Left renal cortex interstitium (tissue), 4 donors: ENCODE results near the gene CCNQ. TPM values are rescaled to one million over a fixed set of nuclear protein-coding genes. Genes with fewer than 3 reads are reported as not detected.
A peak's percentile ranks its signal among the peaks of the same experiment; 100 is the strongest.

Experiments used
- DNase-seq, 4 donors: peaks; one replicate each; pipeline ENCODE4 v3.0.0-alpha.2; 2013; ENCODE audit warnings: low read depth in 4 of 4, low spot score in 2 of 4, missing footprints in 1 of 4
- polyA plus RNA-seq, 4 donors: library from polyadenylated mRNA; unstranded; fragments of 120-200 nt; gene quantifications; one replicate each; pipeline ENCODE4 v1.2.1, GENCODE V29; 2013; ENCODE audit not compliant: insufficient read length in 4 of 4

CCNQ gene
- polyA plus RNA-seq, 4 donors: 15.4 to 24.1 (median 19.0) TPM

DNA sequence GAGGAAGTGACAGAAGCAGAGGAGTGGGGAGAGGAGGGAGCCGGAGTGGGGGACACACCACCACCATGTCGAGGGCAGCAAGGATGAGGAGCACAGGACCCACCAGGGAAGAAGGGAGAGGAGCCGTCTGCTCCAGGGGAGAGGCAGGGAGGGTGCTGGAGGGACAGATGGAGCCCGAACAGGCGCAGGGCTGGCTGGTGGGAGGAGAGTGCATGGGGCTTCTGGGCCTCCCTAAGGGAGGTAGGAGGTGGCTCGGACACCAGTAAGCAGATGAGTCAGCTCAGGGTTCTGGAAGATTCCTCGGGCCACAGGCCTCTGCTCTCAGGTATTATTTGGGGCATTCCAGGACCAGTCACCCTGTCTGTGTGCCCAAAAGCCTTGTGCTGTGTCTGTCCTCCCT is 51.7 kb downstream of the CCNQ start:
- DNase-seq: no peak

DNA sequence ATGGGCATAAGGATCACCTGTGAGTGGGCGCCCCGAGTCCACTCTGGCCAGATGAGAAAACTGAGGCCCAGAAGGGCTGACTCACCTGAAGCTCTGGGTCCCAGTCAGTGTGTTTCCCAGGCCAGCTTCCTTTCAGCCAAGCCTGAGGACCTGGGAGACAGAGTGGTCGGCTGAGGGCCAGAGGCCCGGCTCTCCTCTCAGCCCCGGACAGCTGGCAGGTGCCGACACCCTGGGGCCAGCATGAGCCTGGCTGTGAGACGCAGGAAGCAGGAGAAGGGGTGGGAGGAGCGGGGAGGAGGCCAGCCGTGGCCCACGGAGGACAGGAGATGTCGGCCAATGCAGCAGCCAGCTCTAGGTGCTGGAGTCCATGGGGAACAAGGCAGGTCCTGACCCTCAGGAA is 52.6 kb downstream of the CCNQ start:
- no peak for DNase-seq

GRCh38 chrX:153544727-153545126 is 54.2 kb downstream of the CCNQ start:
- no peak for DNase-seq

GRCh38 chrX:153539979-153540358 is 59.0 kb downstream of the CCNQ start:
- no peak for DNase-seq

GRCh38 chrX:153539171-153539978 is 59.6 kb downstream of the CCNQ start:
- DNase-seq: peak in 1 of 4 donors; percentile 11

- no peak for DNase-seq
These were observed 60.5 kb downstream of the CCNQ start for GRCh38 chrX:153538424-153538823.

Other genes with a start within 250 kb of the CCNQ start
- not detected for gene PNMA6E, start 197.8 kb downstream of the CCNQ start, polyA plus RNA-seq
- gene ZFP92, start 187.7 kb downstream of the CCNQ start, polyA plus RNA-seq: 1 to 10 TPM in 2 of 4 donors, under 1 TPM in 2; 0.75 to 1.1 (median 0.97) TPM
- gene TREX2, start 153.1 kb downstream of the CCNQ start, polyA plus RNA-seq: under 1 TPM; 0.27 to 0.92 (median 0.61) TPM
- gene HAUS7, start 128.6 kb downstream of the CCNQ start, polyA plus RNA-seq: 10 to 100 TPM; 26.7 to 31.9 (median 30.2) TPM
- 100 to 1,000 TPM; 170 to 201 (median 195) TPM for gene BGN, start 104.2 kb downstream of the CCNQ start, polyA plus RNA-seq
- under 1 TPM; 0.17 to 0.35 (median 0.33) TPM for gene ATP2B3, start 81.5 kb downstream of the CCNQ start, polyA plus RNA-seq
- gene DUSP9, start 48.1 kb upstream of the CCNQ start, polyA plus RNA-seq: 10 to 100 TPM; 53.6 to 63.9 (median 57.1) TPM
- 10 to 100 TPM in 2 of 4 donors, 1 to 10 TPM in 2; 6.5 to 13.3 (median 8.9) TPM for gene PNCK, start 74.7 kb upstream of the CCNQ start, polyA plus RNA-seq
- 10 to 100 TPM; 44.6 to 65.3 (median 54.8) TPM for gene SLC6A8, start 88.8 kb upstream of the CCNQ start, polyA plus RNA-seq
- 100 to 1,000 TPM; 181 to 197 (median 188) TPM for gene BCAP31, start 125.2 kb upstream of the CCNQ start, polyA plus RNA-seq
- 1 to 10 TPM; 7.8 to 9.8 (median 8.8) TPM for gene ABCD1, start 125.7 kb upstream of the CCNQ start, polyA plus RNA-seq
- 1 to 10 TPM; 1.3 to 2.1 (median 1.7) TPM for gene PLXNB3, start 165.1 kb upstream of the CCNQ start, polyA plus RNA-seq
- 1 to 10 TPM; 1.3 to 2.5 (median 1.7) TPM for gene SRPK3, start 181.9 kb upstream of the CCNQ start, polyA plus RNA-seq
- 10 to 100 TPM; 84.2 to 97.6 (median 87.5) TPM for gene IDH3G, start 195.2 kb upstream of the CCNQ start, polyA plus RNA-seq
- 100 to 1,000 TPM; 145 to 197 (median 152) TPM for gene SSR4, start 195.5 kb upstream of the CCNQ start, polyA plus RNA-seq
- gene PDZD4, start 231.4 kb upstream of the CCNQ start, polyA plus RNA-seq: 10 to 100 TPM in 2 of 4 donors, 1 to 10 TPM in 2; 7.7 to 11.5 (median 10.1) TPM